Thyroid gland (tissue), 4 donors: ENCODE results near the gene PAK4.

ENCODE experiments used
- CTCF ChIP-seq, 6 experiments: fragments of 200-600 bp in 3 of 6; fragments of 450-650 bp in 3 of 6; sonication (generic) in 3 of 6; IDR thresholded peaks; one replicate each; pipeline ENCODE4 v1.5.1; 2016 to 2019; ENCODE audit warnings: antibody characterized with exemption in 6 of 6, mild to moderate bottlenecking in 2 of 6, inconsistent platforms in 1 of 6, moderate library complexity in 1 of 6
- POLR2A ChIP-seq, 2 donors: fragments of 450-650 bp; IDR thresholded peaks; one replicate each; pipeline ENCODE4 v1.6.1; 2017; ENCODE audit warnings: antibody characterized with exemption in 2 of 2, mild to moderate bottlenecking in 2 of 2, moderate library complexity in 1 of 2

DNA sequence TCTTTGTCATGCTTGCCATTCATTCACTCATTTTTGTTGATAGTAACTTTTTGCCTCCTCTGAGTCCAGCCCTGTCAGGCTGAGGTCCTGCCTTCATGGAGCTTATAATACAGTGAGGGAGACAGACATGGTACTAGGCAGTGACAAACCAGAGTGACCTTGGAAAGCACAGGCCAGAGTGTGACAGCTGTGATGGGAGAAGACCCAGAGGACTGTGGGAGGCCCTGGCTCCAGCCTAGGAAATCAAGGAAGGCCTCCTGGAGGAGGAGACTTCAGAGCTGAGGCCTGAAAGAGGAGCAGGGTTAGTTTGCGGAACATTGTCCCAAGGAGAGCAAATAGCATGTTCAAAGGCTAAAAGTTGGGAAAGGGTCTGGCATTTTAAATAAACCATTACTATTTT, 20.5 kb downstream of the PAK4 start:
- TF ChIP-seq POLR2A (IDR thresholded peaks at IDR 0.05), result no peak
- TF ChIP-seq CTCF (IDR thresholded peaks at IDR 0.05), result no peak
